ENCODE measurements around the gene EVA1C. TPM values are rescaled to one million over a fixed set of nuclear protein-coding genes. Genes with fewer than 3 reads are reported as not detected.

EVA1C gene
- total RNA-seq, 1 donor from 2014 or later, result 0.92 TPM

DNA sequence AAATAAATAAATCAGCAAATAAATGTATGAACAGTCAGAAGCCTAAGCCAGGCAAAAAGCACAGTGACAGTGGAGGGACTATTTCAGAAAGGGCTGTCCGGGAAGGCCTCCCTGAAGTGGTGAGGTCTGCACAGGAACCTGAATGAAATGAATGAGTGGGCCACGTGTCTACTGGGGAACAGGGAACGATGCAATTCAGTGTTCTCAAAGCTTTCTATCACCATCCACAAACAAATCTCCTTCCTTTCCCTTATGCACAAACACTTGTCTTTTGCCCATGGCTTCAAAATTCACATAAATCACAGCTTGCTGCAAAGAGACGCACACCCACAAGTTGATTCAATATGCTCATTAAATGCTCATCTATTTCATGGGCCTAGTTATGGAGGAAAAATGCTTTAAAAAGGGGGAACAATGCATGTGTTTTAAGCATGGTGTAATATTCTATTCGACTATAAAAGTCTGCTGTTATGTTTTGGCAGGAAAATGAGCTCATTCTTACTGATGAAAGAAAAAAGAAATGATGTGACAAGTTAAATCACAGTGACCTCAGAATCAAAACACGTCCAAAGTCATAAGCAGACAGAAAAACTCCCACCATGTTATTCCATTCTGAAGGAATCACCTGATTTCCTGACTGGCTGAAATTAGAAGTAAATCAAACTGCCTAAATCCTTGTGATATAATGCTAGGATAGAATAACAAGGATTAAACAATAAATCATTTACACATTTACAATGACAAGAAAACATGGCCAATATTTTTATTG, 41.3 kb upstream of the EVA1C start:
- no peak for DNase-seq (ENCODE audit: low read depth)
- H3K4me3 ChIP-seq (ENCODE audit: low read depth, low read length), result no peak overlapping the region
- TF ChIP-seq, protein P1, sequence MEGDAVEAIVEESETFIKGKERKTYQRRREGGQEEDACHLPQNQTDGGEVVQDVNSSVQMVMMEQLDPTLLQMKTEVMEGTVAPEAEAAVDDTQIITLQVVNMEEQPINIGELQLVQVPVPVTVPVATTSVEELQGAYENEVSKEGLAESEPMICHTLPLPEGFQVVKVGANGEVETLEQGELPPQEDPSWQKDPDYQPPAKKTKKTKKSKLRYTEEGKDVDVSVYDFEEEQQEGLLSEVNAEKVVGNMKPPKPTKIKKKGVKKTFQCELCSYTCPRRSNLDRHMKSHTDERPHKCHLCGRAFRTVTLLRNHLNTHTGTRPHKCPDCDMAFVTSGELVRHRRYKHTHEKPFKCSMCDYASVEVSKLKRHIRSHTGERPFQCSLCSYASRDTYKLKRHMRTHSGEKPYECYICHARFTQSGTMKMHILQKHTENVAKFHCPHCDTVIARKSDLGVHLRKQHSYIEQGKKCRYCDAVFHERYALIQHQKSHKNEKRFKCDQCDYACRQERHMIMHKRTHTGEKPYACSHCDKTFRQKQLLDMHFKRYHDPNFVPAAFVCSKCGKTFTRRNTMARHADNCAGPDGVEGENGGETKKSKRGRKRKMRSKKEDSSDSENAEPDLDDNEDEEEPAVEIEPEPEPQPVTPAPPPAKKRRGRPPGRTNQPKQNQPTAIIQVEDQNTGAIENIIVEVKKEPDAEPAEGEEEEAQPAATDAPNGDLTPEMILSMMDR (conservative IDR thresholded peaks at IDR 0.05; ENCODE audit: low read depth, low read length), result no peak

DNA sequence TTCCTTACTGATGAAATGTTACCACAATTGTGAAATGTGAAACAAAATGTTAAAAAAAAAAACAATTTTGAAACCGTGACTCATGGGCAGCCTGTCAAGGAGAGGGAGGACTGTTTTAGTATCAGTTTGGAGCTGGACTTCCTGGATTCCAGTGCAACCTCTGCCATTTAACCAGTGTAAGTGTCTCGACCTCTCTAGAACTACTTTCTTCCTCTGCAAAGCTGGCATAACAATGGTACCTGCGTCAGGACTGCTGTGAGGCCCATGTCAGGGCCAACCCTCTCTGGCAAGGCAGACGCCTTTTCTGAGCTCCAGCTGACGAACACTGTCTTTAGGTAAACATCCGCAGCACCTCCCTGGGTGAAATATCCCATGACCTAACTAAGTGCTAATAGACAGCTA, 40.6 kb upstream of the EVA1C start:
- no peak overlapping the region for H3K4me3 ChIP-seq (ENCODE audit: low read depth, low read length)
- TF ChIP-seq, protein P1 (conservative IDR thresholded peaks at IDR 0.05; ENCODE audit: low read depth, low read length), result no peak
- DNase-seq (ENCODE audit: low read depth), result no peak

DNA sequence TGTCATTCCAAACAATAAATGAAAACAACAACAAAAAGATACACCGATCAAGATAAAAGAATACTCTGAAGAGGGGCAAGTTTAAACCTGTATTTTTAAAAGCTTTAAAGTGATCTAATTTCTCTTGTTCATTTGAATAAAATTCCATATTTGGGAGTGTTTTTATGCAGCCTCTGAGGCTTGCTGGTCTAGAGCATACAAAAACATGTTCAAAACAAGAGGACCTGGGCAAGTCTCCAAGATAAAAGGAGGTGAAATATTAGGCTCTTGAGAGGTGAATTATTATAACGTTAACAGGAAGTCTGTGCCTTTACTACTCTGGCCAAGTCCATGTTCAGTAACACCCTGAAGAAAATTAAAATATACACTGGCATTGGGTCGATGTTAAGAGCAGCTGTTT, 39.8 kb upstream of the EVA1C start:
- DNase-seq (ENCODE audit: low read depth), result no peak
- TF ChIP-seq, protein P1 (conservative IDR thresholded peaks at IDR 0.05; ENCODE audit: low read depth, low read length), result no peak
- no peak overlapping the region for H3K4me3 ChIP-seq (ENCODE audit: low read depth, low read length)

DNA sequence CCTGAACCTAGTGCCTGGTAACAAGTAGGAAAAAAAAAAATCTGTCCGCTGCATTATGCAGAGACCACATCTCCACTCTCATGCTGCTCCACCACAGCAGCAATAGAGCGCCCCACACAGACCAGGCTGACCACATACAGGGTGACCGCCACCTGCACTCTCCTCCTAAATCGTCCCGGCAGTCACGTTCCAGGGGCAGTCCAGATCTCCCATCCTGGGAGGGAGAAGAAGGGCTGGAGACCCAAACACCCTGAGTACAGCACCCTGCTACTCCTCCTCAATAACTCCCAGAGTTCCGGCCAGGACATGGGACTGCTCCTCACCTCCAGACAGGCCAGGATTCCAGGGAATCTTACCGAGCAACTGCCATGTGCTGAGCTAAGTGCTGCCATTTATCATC, 35.0 kb upstream of the EVA1C start:
- H3K4me3 ChIP-seq (ENCODE audit: low read depth, low read length), result no peak overlapping the region
- TF ChIP-seq, protein P1 (conservative IDR thresholded peaks at IDR 0.05; ENCODE audit: low read depth, low read length), result no peak

DNA sequence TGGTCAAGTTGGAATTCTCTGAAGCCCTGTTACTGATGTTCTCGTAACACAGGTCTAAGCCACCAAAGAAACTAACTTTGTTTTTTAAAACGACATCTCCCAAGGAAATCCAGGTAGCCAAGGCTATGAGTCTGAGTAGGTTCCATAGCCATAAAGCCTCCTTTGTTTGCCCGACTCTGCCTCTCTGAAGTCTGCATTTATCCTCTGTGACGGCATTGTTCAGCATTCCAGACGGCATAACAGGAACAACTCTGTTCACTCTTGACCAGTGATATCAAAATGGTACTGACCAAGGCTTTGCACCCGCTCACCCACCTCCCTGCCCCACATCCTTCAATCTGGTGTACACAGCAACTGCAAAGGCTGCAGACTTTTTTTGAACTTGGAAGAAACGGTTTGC, 34.5 kb upstream of the EVA1C start:
- DNase-seq (ENCODE audit: low read depth), result no peak
- TF ChIP-seq, protein P1 (conservative IDR thresholded peaks at IDR 0.05; ENCODE audit: low read depth, low read length), result no peak
- H3K4me3 ChIP-seq (ENCODE audit: low read depth, low read length), result no peak overlapping the region

More for the DNA sequence above, 35.0 kb upstream of the EVA1C start:
- no peak for DNase-seq (ENCODE audit: low read depth)

DNA sequence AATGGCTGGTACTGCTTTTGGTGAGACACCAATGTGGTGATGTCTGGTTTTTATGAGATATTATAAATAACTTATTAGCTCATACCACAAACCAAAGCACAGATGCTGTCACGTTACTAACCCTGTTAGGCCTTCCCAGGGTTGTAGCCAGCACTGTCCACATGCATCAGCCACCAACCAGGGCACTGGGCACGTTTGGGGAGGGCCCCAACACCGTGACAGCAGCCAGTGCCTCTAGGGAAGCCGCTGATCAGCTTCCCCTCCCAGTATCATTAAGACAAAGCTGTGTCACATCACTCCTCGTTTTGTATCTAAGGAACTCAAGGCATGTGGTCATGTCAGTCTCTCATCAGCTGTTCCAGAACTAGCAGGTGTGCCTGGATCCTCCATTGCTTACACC, 33.5 kb upstream of the EVA1C start:
- no peak overlapping the region for H3K4me3 ChIP-seq (ENCODE audit: low read depth, low read length)
- DNase-seq (ENCODE audit: low read depth), result no peak
- TF ChIP-seq, protein P1 (conservative IDR thresholded peaks at IDR 0.05; ENCODE audit: low read depth, low read length), result no peak

DNA sequence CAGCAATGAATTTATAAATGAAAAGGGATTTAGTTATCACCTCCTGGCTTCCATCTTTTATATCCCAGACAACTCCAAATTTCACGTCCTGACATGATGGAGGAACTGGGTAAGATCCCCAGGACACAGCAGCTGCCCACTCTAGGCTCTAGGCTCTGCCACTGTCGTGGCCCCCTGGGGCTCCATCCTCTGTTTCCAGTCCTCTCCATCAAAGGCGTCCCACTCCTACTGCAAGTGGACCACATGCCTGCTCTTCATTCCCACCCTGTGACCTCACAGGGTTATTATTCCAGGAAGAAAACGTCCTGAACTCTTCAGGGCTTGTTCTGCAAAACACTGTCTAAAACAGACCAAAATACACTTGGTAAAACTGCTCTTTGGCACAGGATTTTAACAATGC, 31.6 kb upstream of the EVA1C start:
- no peak for DNase-seq (ENCODE audit: low read depth)
- TF ChIP-seq, protein P1 (conservative IDR thresholded peaks at IDR 0.05; ENCODE audit: low read depth, low read length), result no peak
- H3K4me3 ChIP-seq (ENCODE audit: low read depth, low read length), result no peak overlapping the region

Data from epithelial cell of proximal tubule (primary cell).